Activated T-cell treated with anti-CD3 and anti-CD28 coated beads, Interleukin-2, amount 50 U/mL, for 4 hours (primary cell): ENCODE data around the gene LAMA5. TPM values are rescaled to one million over a fixed set of nuclear protein-coding genes. Genes with fewer than 3 reads are reported as not detected.

Source experiments
- ATAC-seq, 2 donors: fragments of 200-7000 bp; cut with Tn5 transposase; one replicate each; pipeline ENCODE4 v1.10.0; 2021
- DNase-seq: peaks from one replicate; pipeline ENCODE4 v3.0.0-alpha.2; 2020
- H3K27me3 Mint-ChIP-seq: one replicate; pipeline ENCODE4 v1.8.0; 2021; ENCODE audit warnings: low read depth, mixed read lengths
- H3K36me3 Mint-ChIP-seq: one replicate; pipeline ENCODE4 v1.8.0; 2022; ENCODE audit warnings: mixed read lengths; ENCODE audit not compliant: insufficient read depth
- H3K4me1 Mint-ChIP-seq: one replicate; pipeline ENCODE4 v1.8.0; 2021; ENCODE audit warnings: low read depth, mixed read lengths
- H3K4me3 Mint-ChIP-seq: one replicate; pipeline ENCODE4 v1.8.0; 2021; ENCODE audit warnings: mild to moderate bottlenecking, moderate library complexity, mixed read lengths
- H3K9me3 Mint-ChIP-seq: one replicate; pipeline ENCODE4 v1.8.0; 2021; ENCODE audit warnings: mixed read lengths
- total RNA-seq, 3 donors: library from RNA; stranded (reverse); gene quantifications; one replicate each; pipeline ENCODE4 v1.2.1, GENCODE V29; 2021

The LAMA5 gene
- total RNA-seq, 3 donors from 2014 or later: 0.82 to 1.0 (median 0.84) TPM

DNA sequence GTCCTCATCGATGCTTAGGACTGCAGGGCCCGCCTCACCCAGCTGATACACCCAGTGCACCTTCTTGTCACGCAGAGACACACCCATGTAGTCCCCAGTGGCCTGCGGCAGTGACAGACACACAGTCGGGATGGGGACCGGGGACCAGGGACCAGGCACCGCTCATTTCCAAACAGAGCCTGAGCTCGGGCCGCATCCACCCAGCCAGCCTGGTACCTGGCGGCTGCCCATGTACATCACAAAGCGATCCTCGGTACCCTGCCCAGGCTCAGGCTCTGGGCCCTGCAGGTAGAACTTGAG lies 52.8 kb downstream of the LAMA5 start:
- H3K4me1 Mint-ChIP-seq: no peaks in the 10 kb centered on the region
- ATAC-seq (no peak), DNase-seq (no peak)
- no peaks in the 10 kb centered on the region for H3K36me3 Mint-ChIP-seq
- H3K4me3 Mint-ChIP-seq: no peak overlapping the region
- no peaks in the 10 kb centered on the region for H3K9me3 Mint-ChIP-seq
- H3K27me3 Mint-ChIP-seq: no peaks in the 10 kb centered on the region

- H3K4me3 Mint-ChIP-seq: no peak overlapping the region
- no peaks in the 10 kb centered on the region for H3K27me3 Mint-ChIP-seq
- no peaks in the 10 kb centered on the region for H3K4me1 Mint-ChIP-seq
- ATAC-seq (no peak), DNase-seq (no peak)
- H3K9me3 Mint-ChIP-seq: no peaks in the 10 kb centered on the region
- H3K36me3 Mint-ChIP-seq: peaks cover 4% of the 10 kb centered on the region
Measured at GRCh38 chr20:62313460-62314338, 53.4 kb downstream of the LAMA5 start.

GRCh38 chr20:62313021-62313420 lies 54.1 kb downstream of the LAMA5 start:
- DNase-seq (no peak), ATAC-seq (no peak)
- H3K36me3 Mint-ChIP-seq: peaks cover 4% of the 10 kb centered on the region
- H3K4me3 Mint-ChIP-seq: no peak overlapping the region
- H3K27me3 Mint-ChIP-seq: no peaks in the 10 kb centered on the region
- no peaks in the 10 kb centered on the region for H3K9me3 Mint-ChIP-seq
- H3K4me1 Mint-ChIP-seq: no peaks in the 10 kb centered on the region

DNA sequence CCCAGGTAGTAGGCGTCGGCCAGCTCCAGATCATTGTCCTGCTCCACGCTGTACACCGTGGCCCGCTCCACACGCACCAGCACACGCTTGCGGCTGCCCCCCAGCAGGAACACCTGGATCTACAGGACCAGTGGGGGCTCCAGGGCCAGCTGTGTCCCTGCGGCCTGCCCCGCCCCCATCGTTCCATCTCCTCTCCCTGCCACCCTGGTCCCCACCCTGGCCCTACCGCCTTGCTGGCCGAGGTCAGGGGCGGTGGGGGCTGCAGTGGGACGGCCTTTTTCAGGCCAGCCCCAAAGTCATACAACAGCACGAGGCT lies 54.5 kb downstream of the LAMA5 start:
- H3K4me1 Mint-ChIP-seq: no peaks in the 10 kb centered on the region
- no peak overlapping the region for H3K4me3 Mint-ChIP-seq
- no peak for ATAC-seq
- no peaks in the 10 kb centered on the region for H3K9me3 Mint-ChIP-seq
- H3K27me3 Mint-ChIP-seq: no peaks in the 10 kb centered on the region
- peaks cover 4% of the 10 kb centered on the region for H3K36me3 Mint-ChIP-seq
- no peak for DNase-seq

DNA sequence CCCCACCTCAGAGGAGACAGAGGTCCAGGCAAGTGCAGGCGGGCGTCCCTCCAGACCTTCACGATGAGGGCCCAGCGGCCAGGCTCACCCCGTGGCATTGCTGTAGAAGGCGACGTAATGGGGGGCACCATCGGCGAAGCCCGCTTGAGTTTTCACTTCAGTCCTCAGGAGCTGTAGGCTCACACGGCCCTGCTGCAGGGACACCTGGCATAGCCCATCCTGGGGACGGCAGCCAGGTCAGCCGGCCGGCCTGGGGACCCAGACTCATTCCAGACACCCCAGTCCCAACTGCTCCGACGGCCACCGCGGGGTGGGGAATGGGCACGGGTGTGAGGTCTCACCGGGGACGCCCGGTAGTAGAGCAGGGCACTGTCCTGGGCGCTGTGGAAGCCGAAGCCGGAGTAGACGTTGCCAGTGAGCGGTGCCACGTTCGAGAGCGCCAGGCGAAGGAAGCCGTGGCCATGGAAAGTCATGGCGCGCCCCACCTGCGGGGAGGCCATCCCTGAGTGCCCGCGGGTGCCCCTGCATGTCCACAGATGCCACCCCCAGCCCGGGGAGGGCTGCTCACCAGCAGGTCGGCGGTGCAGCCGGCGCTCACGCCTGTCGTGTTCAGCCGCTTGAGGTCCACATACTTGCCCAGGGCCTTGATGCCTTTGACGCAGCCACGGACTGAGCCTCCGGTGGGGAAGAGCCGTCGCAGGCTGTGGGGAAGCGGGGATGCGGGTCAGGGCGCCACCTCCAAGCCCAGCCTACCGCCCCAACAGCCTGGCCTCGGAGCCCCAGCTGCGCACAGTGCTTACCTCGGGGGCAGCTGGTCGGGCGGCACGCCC lies 55.1 kb downstream of the LAMA5 start:
- Mint-ChIP-seq H3K4me1 (no peaks in the 10 kb centered on the region), H3K9me3 (no peaks in the 10 kb centered on the region), H3K4me3 (no peak overlapping the region), H3K36me3 (peaks cover 4% of the 10 kb centered on the region), H3K27me3 (no peaks in the 10 kb centered on the region)
- DNase-seq (no peak), ATAC-seq (no peak)

DNA sequence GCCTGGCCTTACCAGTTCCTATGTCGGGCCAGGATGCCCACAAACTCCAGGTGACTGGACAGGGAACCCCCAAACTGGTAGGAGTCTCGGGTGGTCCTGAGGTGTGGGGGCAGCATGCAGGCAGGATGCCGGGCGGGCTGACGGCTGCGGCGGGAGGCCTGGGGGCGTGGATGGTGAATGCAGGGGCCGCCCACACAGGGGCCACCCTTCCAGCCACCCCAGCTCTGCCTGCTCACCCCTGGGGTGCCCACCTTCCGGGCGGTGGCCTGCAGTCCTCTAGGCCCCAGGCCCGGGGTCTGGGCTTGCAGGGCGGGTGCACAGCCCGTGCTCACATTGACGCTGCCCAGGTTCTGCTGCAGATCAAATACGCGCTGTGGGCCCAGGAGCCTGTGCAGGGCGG lies 56.0 kb downstream of the LAMA5 start:
- ATAC-seq: no peak
- Mint-ChIP-seq H3K4me3 (no peak overlapping the region), H3K4me1 (peaks cover under 1% of the 10 kb centered on the region), H3K36me3 (peaks cover 4% of the 10 kb centered on the region), H3K27me3 (no peaks in the 10 kb centered on the region), H3K9me3 (no peaks in the 10 kb centered on the region)
- DNase-seq: no peak

DNA sequence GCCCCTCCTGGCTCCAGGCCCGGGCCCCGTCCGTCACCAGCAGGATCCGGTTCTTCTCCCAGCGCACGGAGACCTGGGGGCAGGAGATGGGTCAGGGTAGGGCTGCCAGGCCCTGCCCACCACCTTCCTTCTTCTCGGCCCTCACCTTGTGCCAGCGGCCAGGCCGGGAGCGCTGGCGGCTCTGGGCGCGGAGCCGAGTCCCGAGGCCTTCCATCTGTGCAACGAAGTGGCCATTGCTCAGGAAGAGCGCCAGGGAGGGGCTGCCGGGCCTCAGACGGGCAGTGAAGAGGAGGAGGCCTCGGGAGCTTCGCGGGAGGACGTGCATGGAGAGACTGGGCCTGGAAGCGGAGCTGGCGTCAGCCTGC lies 56.4 kb downstream of the LAMA5 start:
- DNase-seq: no peak
- Mint-ChIP-seq H3K27me3 (no peaks in the 10 kb centered on the region), H3K36me3 (peaks cover 4% of the 10 kb centered on the region), H3K4me1 (peaks cover 2% of the 10 kb centered on the region), H3K9me3 (no peaks in the 10 kb centered on the region), H3K4me3 (no peak overlapping the region)
- no peak for ATAC-seq

- Mint-ChIP-seq H3K27me3 (no peaks in the 10 kb centered on the region), H3K36me3 (peaks cover 7% of the 10 kb centered on the region), H3K4me1 (peaks cover 5% of the 10 kb centered on the region), H3K9me3 (no peaks in the 10 kb centered on the region), H3K4me3 (no peak overlapping the region)
- ATAC-seq (no peak), DNase-seq (no peak)
Measured at GRCh38 chr20:62309947-62310756, 57.0 kb downstream of the LAMA5 start.

- Mint-ChIP-seq H3K36me3 (peaks cover 9% of the 10 kb centered on the region), H3K9me3 (no peaks in the 10 kb centered on the region), H3K4me1 (peaks cover 11% of the 10 kb centered on the region), H3K4me3 (no peak overlapping the region), H3K27me3 (no peaks in the 10 kb centered on the region)
- DNase-seq: no peak
- ATAC-seq: no peak
Measured at GRCh38 chr20:62309198-62309944, 57.7 kb downstream of the LAMA5 start.

GRCh38 chr20:62308102-62308822 lies 58.9 kb downstream of the LAMA5 start:
- peaks cover 17% of the 10 kb centered on the region for H3K4me1 Mint-ChIP-seq
- H3K9me3 Mint-ChIP-seq: no peaks in the 10 kb centered on the region
- H3K36me3 Mint-ChIP-seq: peaks cover 12% of the 10 kb centered on the region
- no peaks in the 10 kb centered on the region for H3K27me3 Mint-ChIP-seq
- DNase-seq (no peak), ATAC-seq (no peak)
- no peak overlapping the region for H3K4me3 Mint-ChIP-seq

DNA sequence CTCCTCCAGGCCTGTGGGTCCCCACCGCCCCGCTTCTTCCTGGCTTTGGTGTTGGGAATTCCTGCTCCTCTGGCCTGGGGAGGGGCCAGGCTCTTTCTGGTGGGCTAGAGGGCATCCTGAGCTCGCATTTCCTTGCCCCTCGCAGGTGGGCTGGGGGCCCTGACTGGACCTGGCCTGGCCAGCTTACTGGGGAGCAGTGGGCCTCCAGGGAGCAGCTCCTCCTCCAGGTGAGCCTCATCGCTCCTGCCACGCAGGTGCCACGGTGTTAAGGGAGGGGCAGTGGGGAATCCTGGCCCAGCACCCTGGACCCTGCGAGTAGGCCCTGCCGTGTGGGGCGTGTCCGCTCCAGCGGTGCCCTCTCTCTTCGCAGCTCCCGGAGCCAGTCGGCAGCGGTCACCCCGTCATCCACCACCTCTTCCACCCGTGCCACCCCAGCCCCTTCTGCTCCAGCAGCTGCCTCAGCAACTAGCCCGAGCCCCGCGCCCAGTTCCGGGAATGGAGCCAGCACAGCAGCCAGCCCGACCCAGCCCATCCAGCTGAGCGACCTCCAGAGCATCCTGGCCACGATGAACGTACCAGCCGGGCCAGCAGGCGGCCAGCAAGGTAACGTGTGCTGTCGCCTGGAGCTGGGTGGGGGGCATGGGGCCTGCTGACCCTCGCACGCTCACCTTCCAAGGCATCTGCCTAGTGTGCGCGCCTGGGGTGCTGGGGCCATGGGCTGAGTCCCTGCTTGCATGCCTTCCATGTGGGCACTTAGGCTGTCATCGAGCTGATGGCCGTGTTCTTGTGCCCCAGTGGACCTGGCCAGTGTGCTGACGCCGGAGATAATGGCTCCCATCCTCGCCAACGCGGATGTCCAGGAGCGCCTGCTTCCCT lies 59.6 kb downstream of the LAMA5 start:
- Mint-ChIP-seq H3K27me3 (no peaks in the 10 kb centered on the region), H3K4me3 (no peak overlapping the region), H3K9me3 (no peaks in the 10 kb centered on the region), H3K36me3 (peaks cover 12% of the 10 kb centered on the region), H3K4me1 (peaks cover 17% of the 10 kb centered on the region)
- ATAC-seq (no peak), DNase-seq (no peak)

DNA sequence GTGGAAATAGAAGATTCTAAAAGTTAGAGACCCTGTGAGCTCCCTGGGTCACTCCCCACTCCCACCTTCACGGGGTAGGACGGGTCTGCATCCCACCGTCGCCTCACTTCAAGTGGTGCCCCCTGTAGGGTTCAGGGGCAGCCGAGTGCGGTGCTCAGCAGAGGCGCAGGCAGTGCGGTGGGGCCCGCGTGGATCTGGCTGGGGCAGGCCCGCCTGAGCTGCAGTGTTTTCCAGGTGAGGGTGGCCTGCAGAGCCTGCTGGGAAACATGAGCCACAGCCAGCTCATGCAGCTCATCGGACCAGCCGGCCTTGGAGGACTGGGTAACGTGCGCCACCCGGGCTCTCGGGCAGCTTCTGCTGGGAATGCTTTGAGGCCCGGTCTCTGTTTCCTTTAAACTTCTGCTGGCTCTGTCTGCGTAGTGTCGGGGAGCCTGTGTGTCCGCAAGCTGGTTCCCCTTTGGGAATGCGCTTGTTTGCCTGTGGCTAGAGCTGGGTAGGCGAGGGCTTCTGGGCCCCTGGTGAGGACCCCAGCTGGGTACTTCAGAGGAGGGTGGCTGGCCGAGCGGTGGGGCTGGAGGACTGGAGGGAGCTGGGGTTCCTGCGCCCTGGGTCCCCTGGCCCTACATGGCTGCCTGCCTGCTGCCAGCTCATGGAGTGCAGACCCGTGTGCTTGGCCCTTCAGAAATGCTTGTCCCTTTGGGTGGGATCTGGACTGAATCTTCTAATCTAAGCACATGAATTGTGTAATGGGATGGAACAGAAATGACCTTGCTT lies 60.5 kb downstream of the LAMA5 start:
- DNase-seq (no peak), ATAC-seq (no peak)
- no peak overlapping the region for H3K4me3 Mint-ChIP-seq
- H3K4me1 Mint-ChIP-seq: peaks cover 19% of the 10 kb centered on the region
- peaks cover 12% of the 10 kb centered on the region for H3K36me3 Mint-ChIP-seq
- no peaks in the 10 kb centered on the region for H3K27me3 Mint-ChIP-seq
- H3K9me3 Mint-ChIP-seq: no peaks in the 10 kb centered on the region
